Heart right ventricle (tissue), 16 donors: ENCODE measurements around the gene ETNPPL. TPM values are rescaled to one million over a fixed set of nuclear protein-coding genes. Genes with fewer than 3 reads are reported as not detected.

ENCODE experiments used
- ATAC-seq, 8 donors: fragments of 200-7000 bp; cut with Tn5 transposase; one replicate each; pipeline ENCODE4 v1.9.1; 2020; ENCODE audit warnings: mild to moderate bottlenecking in 8 of 8, moderate library complexity in 8 of 8, moderate number of reproducible peaks in 1 of 8
- DNase-seq, 2 donors: peaks; one replicate each; pipeline ENCODE4 v3.0.0-alpha.2; 2020
- H3K27ac ChIP-seq, 10 donors: fragments of 200-600 bp; sonication (generic) in 2 of 10; one replicate each; pipeline versions ENCODE4 v1.5.0 to v1.8.0; 2020 to 2022; ENCODE audit warnings: mild to moderate bottlenecking in 3 of 10
- H3K27me3 ChIP-seq, 7 donors: fragments of 200-600 bp; one replicate each; pipeline ENCODE4 v1.8.0; 2021 to 2022; ENCODE audit warnings: mild to moderate bottlenecking in 2 of 7
- H3K36me3 ChIP-seq, 9 donors: fragments of 200-600 bp; sonication (generic) in 1 of 9; one replicate each; pipeline versions ENCODE4 v1.5.0 to v1.8.0; 2020 to 2022; ENCODE audit warnings: mild to moderate bottlenecking in 2 of 9
- H3K4me1 ChIP-seq, 9 donors: fragments of 200-600 bp; sonication (generic) in 1 of 9; one replicate each; pipeline versions ENCODE4 v1.5.0 to v1.8.0; 2020 to 2022; ENCODE audit warnings: mild to moderate bottlenecking in 4 of 9
- H3K4me3 ChIP-seq, 10 donors: fragments of 200-600 bp; sonication (generic) in 2 of 10; one replicate each; pipeline versions ENCODE4 v1.5.0 to v1.8.0; 2020 to 2022; ENCODE audit warnings: mild to moderate bottlenecking in 7 of 10, moderate library complexity in 2 of 10
- H3K9me3 ChIP-seq, 11 donors: fragments of 200-600 bp in 10 of 11; sonication (generic) in 2 of 11; one replicate each; pipeline versions ENCODE4 v1.5.0 to v1.8.0; 2013 to 2022; ENCODE audit warnings: mild to moderate bottlenecking in 2 of 11, control low read depth in 1 of 11, moderate library complexity in 1 of 11
- WGBS, 2 donors: extraction: QIAGEN DNeasy Blood & Tissue Kit; methylation state at CpG; one replicate each; pipeline ENCODE4 v1.1.7; 2013; ENCODE audit warnings: inconsistent platforms in 1 of 2; 5-methylcytosine and 5-hydroxymethylcytosine counted together
- intact Hi-C, 10 donors: fragments of 100-400 bp; cut with DNase I; formaldehyde crosslinking; loops; one replicate each; pipeline versions ENCODE4 v1.11.1 to v1.14.2; 2022
- polyA plus RNA-seq, 2 donors: library from polyadenylated mRNA; stranded (reverse); fragments of 200-250 nt; gene quantifications; one replicate each; pipeline ENCODE4 v1.2.3, GENCODE V29; 2013
- total RNA-seq, 10 donors: library from RNA; stranded (reverse); fragmentation: NEBNext Ultra II Directional in 3 of 10; extraction: Animal tissue kit (Norgen Biotek cat#: 25700) in 3 of 10; gene quantifications; one replicate each; pipeline versions ENCODE4 v1.2.1 to v1.2.4, GENCODE V29; 2021 to 2023
- TF ChIP-seq, protein P1 (sequence below), 9 donors: fragments of 200-600 bp; sonication (generic) in 2 of 9; IDR thresholded peaks; one replicate each; pipeline versions ENCODE4 v1.5.0 to v1.8.0; 2021 to 2022; ENCODE audit warnings: antibody characterized with exemption in 9 of 9, mild to moderate bottlenecking in 5 of 9, moderate library complexity in 1 of 9
- donor health status: Arrhythmogenic right ventricular cardiomyopathy.
- donor health status: ischemic (EF 13 %, LVEDD 7.1; RV severe dilation, severe dysfunction).
- donor health status: healthy with polysubstance abuse.
- donor health status: DM: no; HTN: yes; CAD: no.
- donor health status: DM: no; HTN: no; CAD: no.
- donor health status: ischemic (EF 25% LVEDD 6.9; RV normal size, moderate dysfunction).
- donor health status: ischemic (EF 25% LVEDD 5.7; RV mildly dilated, moderate dysfunction).
- donor health status: healthy.
- donor health status: DM: yes; HTN: yes; CAD: no.
- donor health status: Ischemic cardiomyopathy.
- donor health status: ischemic (EF 35%, LVEDD 5.7; RV mildly dilated, moderate dysfunction).
- donor health status: nonischemic (EF 11% LVEDD 7.7; RV severe dilation, severe dysfunction).
- donor health status: DM: yes; HTN: yes; CAD: no.
- donor health status: PGD.
- donor health status: ischemic (EF 29% LVEDD 5.4; RV normal size, mild dysfunction).
- donor health status: nonischemic (EF 23%, LVEDD 6.1; RV moderate dilation, normal function).

The ETNPPL gene
- total and polyA plus RNA-seq, 12 donors: 1.9 to 45.8 (median 5.4) TPM

- DNase-seq (no peak), ATAC-seq (no peak)
- WGBS, 2 donors: 71 to 80% methylated on average over 13 of the region's 13 CpGs
- no peaks in the 10 kb centered on the region for H3K36me3 ChIP-seq
- no peaks in the 10 kb centered on the region for H3K9me3 ChIP-seq
- H3K4me3 ChIP-seq: no peak overlapping the region
- intact Hi-C loops: no loop called here
- H3K27ac ChIP-seq: no peak overlapping the region
- peaks cover 0 to 3% (median 0%) of the 10 kb centered on the region in 7 donors for H3K27me3 ChIP-seq
- no peaks in the 10 kb centered on the region for H3K4me1 ChIP-seq
- TF ChIP-seq, protein P1, sequence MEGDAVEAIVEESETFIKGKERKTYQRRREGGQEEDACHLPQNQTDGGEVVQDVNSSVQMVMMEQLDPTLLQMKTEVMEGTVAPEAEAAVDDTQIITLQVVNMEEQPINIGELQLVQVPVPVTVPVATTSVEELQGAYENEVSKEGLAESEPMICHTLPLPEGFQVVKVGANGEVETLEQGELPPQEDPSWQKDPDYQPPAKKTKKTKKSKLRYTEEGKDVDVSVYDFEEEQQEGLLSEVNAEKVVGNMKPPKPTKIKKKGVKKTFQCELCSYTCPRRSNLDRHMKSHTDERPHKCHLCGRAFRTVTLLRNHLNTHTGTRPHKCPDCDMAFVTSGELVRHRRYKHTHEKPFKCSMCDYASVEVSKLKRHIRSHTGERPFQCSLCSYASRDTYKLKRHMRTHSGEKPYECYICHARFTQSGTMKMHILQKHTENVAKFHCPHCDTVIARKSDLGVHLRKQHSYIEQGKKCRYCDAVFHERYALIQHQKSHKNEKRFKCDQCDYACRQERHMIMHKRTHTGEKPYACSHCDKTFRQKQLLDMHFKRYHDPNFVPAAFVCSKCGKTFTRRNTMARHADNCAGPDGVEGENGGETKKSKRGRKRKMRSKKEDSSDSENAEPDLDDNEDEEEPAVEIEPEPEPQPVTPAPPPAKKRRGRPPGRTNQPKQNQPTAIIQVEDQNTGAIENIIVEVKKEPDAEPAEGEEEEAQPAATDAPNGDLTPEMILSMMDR (IDR thresholded peaks at IDR 0.05): no peak
Observed at GRCh38 chr4:108742451-108743420, 20.1 kb downstream of the ETNPPL start.

DNA sequence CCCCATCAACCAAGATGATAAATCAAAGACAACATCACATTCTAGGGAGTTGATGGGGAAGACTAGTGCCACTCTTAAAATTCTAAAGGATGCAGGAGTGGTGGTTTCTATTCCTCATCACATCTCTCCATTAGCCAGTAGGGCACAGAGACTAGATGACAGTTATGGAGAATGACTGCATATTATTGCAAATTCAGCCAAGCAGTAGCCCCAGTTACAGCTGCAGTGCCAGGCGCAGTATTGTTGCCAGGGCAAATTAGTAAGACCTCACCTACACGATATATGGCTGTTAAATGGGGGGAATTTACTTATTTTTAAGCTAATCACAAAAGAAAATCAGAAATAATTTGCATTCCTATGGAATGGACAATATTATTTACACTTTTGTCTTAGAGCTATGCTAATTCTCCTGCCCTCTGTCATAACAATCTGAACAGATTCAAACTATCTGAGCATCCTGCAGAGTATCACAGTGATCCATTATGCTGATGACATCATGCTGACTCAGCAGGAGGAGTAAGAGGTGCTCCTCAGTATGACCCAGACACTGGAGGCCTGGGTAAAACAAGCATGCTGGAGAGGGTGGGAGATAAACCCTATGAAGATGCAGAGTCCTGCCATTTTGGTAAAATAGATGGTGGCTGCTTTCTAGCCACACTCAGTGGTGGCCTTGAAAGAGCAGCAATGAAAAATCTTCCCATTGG lies 24.7 kb downstream of the ETNPPL start:
- Histone ChIP-seq H3K4me1 (no peaks in the 10 kb centered on the region), H3K27me3 (peaks cover 0 to 3% (median 0%) of the 10 kb centered on the region in 7 donors), H3K36me3 (no peaks in the 10 kb centered on the region), H3K9me3 (no peaks in the 10 kb centered on the region), H3K4me3 (no peak overlapping the region), H3K27ac (no peak overlapping the region)
- DNase-seq (no peak), ATAC-seq (no peak)
- intact Hi-C loops: no loop called here
- TF ChIP-seq, protein P1 (IDR thresholded peaks at IDR 0.05): no peak
- WGBS, 2 donors: 90 to 96% methylated on average over 2 of the region's 2 CpGs

- TF ChIP-seq, protein P1 (IDR thresholded peaks at IDR 0.05): no peak
- Histone ChIP-seq H3K36me3 (no peaks in the 10 kb centered on the region), H3K4me3 (no peak overlapping the region), H3K4me1 (no peaks in the 10 kb centered on the region), H3K27ac (no peak overlapping the region), H3K27me3 (peaks cover 0 to 3% (median 0%) of the 10 kb centered on the region in 7 donors), H3K9me3 (peaks cover 0 to 15% (median 3%) of the 10 kb centered on the region in 11 donors)
- ATAC-seq (no peak), DNase-seq (no peak)
- WGBS, 2 donors: 66 to 67% methylated on average over 3 of the region's 3 CpGs
- intact Hi-C loops: no loop called here
Observed at GRCh38 chr4:108731006-108731405, 31.8 kb downstream of the ETNPPL start.

DNA sequence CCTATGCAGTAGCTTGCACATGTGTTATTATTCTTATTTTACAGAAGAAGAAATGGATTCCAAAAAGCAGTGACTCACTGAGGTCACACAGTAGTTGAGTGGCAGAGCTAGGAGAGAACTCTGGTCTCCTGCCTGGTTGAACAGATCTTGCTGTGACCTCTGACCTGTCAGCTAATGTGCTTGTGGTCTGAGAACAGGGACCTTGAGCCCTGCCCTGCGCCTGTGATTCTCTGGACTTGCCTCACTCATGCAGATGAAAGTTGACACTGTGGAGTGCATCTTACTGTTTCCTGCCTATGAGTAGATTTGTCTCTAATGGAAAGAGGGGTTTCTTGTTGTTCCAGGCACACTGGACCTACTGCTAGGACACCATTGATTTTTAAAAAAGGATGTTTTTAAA lies 32.3 kb downstream of the ETNPPL start:
- Histone ChIP-seq H3K36me3 (no peaks in the 10 kb centered on the region), H3K4me3 (no peak overlapping the region), H3K27me3 (peaks cover 0 to 3% (median 0%) of the 10 kb centered on the region in 7 donors), H3K9me3 (peaks cover 0 to 19% (median 3%) of the 10 kb centered on the region in 11 donors), H3K27ac (no peak overlapping the region), H3K4me1 (no peaks in the 10 kb centered on the region)
- intact Hi-C loops: loop anchor here in 1 of 10 donors (1.0 kb wide), 1 partner anchor 61 kb away; no protein-coding TSS in a partner anchor
- ATAC-seq: no peak
- 66 to 80% methylated on average over 1 of the region's 1 CpG for WGBS, 2 donors
- TF ChIP-seq, protein P1 (IDR thresholded peaks at IDR 0.05): no peak
- DNase-seq: no peak
